HG02759 (cell line): ENCODE results near the gene SLC22A13.
"Not testable (repeated sequence)": the region's sequence is repeated elsewhere in the genome, so short reads cannot be mapped to it uniquely, and the experiment has no call there.

Experiments
- ATAC-seq: cut with Tn5 transposase; IDR thresholded peaks from one replicate; pipeline ENCODE4 v1.9.1; 2021; ENCODE audit warnings: mild to moderate bottlenecking, moderate library complexity; ENCODE audit not compliant: unreplicated experiment

SLC22A13 gene

GRCh38 chr3:38297537-38297936, 31.9 kb downstream of the SLC22A13 start:
- no peak for ATAC-seq

GRCh38 chr3:38297947-38298711, 32.5 kb downstream of the SLC22A13 start:
- no peak for ATAC-seq

- no peak for ATAC-seq
Measured at GRCh38 chr3:38306941-38307340, 41.3 kb downstream of the SLC22A13 start.

- ATAC-seq: no peak
Measured at GRCh38 chr3:38307599-38307998, 42.0 kb downstream of the SLC22A13 start.

GRCh38 chr3:38308456-38308855, 42.8 kb downstream of the SLC22A13 start:
- no peak for ATAC-seq

- ATAC-seq: no peak
Measured at GRCh38 chr3:38311476-38311875, 45.9 kb downstream of the SLC22A13 start.

- ATAC-seq: no peak
Measured at GRCh38 chr3:38311941-38312340, 46.3 kb downstream of the SLC22A13 start.

- ATAC-seq: no peak
Measured at GRCh38 chr3:38312356-38312755, 46.7 kb downstream of the SLC22A13 start.

- no peak for ATAC-seq
Measured at GRCh38 chr3:38313263-38313662, 47.7 kb downstream of the SLC22A13 start.

- ATAC-seq: no peak
Measured at GRCh38 chr3:38313695-38314094, 48.1 kb downstream of the SLC22A13 start.

- ATAC-seq: no peak
Measured at GRCh38 chr3:38314112-38314763, 48.6 kb downstream of the SLC22A13 start.

GRCh38 chr3:38314764-38315487, 49.3 kb downstream of the SLC22A13 start:
- ATAC-seq: no peak

- ATAC-seq: no peak
Measured at GRCh38 chr3:38315488-38316230, 50.0 kb downstream of the SLC22A13 start.

- ATAC-seq: no peak
Measured at GRCh38 chr3:38316356-38317191, 51.0 kb downstream of the SLC22A13 start.

GRCh38 chr3:38317192-38317759, 51.7 kb downstream of the SLC22A13 start:
- no peak for ATAC-seq

GRCh38 chr3:38318766-38319671, 53.4 kb downstream of the SLC22A13 start:
- ATAC-seq: no peak

GRCh38 chr3:38320638-38321037, 55.0 kb downstream of the SLC22A13 start:
- ATAC-seq: not testable (repeated sequence)

GRCh38 chr3:38323060-38323459, 57.4 kb downstream of the SLC22A13 start:
- ATAC-seq: no peak

GRCh38 chr3:38325256-38325655, 59.6 kb downstream of the SLC22A13 start:
- no peak for ATAC-seq
